ENCODE measurements around the gene MOB4.
A peak's percentile ranks its signal among the peaks of the same experiment; 100 is the strongest.
"Not testable (repeated sequence)": the region's sequence is repeated elsewhere in the genome, so short reads cannot be mapped to it uniquely, and the experiment has no call there.

MOB4 gene

DNA sequence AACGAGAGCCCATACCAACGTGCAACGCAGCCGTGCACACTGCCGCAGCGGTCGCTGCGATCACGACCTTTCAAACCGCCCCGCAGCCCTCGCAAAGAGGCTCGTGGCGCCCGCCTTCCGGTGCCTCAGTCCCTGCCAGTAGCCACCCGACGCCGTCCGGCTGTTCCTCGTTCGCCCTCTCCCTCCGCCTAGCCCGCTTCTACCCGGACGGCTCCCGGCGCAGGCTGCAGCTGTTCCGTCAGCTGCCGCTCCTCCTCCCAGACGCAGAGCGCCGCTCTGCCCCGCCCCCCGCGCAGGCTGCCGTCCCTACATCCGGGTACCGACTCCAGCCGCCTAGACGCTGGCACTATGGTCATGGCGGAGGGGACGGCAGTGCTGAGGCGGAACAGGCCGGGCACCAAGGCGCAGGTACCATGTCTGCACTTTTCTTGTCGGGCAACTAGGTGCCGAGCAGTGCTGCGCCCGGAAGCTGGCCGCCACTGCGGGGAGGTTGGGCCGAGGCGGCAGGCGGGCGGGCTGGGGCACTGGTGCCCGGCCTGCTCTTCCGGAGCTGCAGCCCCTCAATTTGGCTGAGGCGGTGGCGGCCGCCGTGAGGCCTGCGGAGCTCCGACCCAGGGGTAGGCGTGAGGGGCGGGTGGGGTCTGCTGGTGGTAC, at the start of gene MOB4:
Gene MOB4, plus strand, starts transcription at position 328 of the 654 bp plus-strand sequence. Its CDS starts 21 bp downstream, at position 349.
- peaks cover 15% of the 10 kb centered on the region for H3K4me1 ChIP-seq (ENCODE audit: control insufficient read depth, insufficient read depth, low read length)
- no peaks in the 10 kb centered on the region for H3K27me3 ChIP-seq (replicated peaks; ENCODE audit: control insufficient read depth, insufficient read depth, low read length)
- peak; percentile 98 for DNase-seq (ENCODE audit: low read depth)
- no peaks in the 10 kb centered on the region for H3K9me3 ChIP-seq (ENCODE audit: control insufficient read depth, low read length)
- H3K9ac ChIP-seq (ENCODE audit: low read length): peak within 1 kb of the TSS; percentile 97
- H3K36me3 ChIP-seq (ENCODE audit: control insufficient read depth, insufficient read depth, low read length, severe bottlenecking): no peaks in the 10 kb centered on the region
- H3K4me3 ChIP-seq (ENCODE audit: low read length): peak within 1 kb of the TSS; percentile 98

DNA sequence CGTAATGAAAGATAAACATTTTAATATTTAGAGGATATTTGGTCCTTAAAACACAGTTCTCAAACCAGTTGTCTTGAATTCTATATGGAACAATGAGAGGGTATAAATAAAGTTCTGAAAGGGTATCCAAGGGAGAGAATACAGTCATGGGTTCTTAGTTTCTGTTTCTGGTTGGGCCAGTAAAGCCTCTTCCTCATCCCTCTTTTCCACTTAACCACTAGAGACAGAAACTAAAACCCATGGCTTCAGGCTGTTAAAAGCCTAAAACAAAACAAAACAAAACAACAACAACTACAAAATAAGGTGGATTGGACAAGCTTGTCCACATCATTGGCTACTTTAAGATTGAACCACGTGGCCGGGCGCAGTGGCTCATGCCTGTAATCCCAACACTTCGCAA, 43.7 kb upstream of the MOB4 start:
- peaks cover 93% of the 10 kb centered on the region for H3K36me3 ChIP-seq (ENCODE audit: control insufficient read depth, insufficient read depth, low read length, severe bottlenecking)
- no peaks in the 10 kb centered on the region for H3K9me3 ChIP-seq (ENCODE audit: control insufficient read depth, low read length)
- DNase-seq (ENCODE audit: low read depth): no peak
- no peak overlapping the region for H3K4me3 ChIP-seq (ENCODE audit: low read length)
- H3K4me1 ChIP-seq (ENCODE audit: control insufficient read depth, insufficient read depth, low read length): no peaks in the 10 kb centered on the region
- no peaks in the 10 kb centered on the region for H3K27me3 ChIP-seq (replicated peaks; ENCODE audit: control insufficient read depth, insufficient read depth, low read length)
- H3K9ac ChIP-seq (ENCODE audit: low read length): no peak overlapping the region

DNA sequence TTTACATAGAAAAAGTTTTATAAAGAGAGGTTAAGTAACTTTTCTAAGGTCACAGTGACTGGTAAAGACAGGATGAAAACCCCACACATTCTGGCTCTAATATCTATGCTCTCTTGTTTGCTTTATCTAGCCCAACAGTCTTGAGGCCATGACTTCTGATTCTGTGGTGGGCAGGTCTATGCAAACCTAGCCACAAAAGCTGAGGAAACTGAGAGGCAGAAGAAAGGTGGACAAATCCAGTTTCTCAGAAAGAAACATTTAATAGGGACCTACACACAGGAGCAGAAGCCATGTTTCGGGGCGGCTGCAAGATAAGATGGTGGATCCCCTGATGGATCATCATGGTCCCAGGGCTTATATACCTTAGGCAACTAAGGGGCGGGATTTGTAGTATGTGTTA, 38.1 kb upstream of the MOB4 start:
- Histone ChIP-seq H3K27me3 (replicated peaks; ENCODE audit: control insufficient read depth, insufficient read depth, low read length) (no peaks in the 10 kb centered on the region), H3K9me3 (ENCODE audit: control insufficient read depth, low read length) (no peaks in the 10 kb centered on the region), H3K9ac (ENCODE audit: low read length) (no peak overlapping the region), H3K4me3 (ENCODE audit: low read length) (no peak overlapping the region), H3K4me1 (ENCODE audit: control insufficient read depth, insufficient read depth, low read length) (no peaks in the 10 kb centered on the region), H3K36me3 (ENCODE audit: control insufficient read depth, insufficient read depth, low read length, severe bottlenecking) (peaks cover 64% of the 10 kb centered on the region)
- no peak for DNase-seq (ENCODE audit: low read depth)

DNA sequence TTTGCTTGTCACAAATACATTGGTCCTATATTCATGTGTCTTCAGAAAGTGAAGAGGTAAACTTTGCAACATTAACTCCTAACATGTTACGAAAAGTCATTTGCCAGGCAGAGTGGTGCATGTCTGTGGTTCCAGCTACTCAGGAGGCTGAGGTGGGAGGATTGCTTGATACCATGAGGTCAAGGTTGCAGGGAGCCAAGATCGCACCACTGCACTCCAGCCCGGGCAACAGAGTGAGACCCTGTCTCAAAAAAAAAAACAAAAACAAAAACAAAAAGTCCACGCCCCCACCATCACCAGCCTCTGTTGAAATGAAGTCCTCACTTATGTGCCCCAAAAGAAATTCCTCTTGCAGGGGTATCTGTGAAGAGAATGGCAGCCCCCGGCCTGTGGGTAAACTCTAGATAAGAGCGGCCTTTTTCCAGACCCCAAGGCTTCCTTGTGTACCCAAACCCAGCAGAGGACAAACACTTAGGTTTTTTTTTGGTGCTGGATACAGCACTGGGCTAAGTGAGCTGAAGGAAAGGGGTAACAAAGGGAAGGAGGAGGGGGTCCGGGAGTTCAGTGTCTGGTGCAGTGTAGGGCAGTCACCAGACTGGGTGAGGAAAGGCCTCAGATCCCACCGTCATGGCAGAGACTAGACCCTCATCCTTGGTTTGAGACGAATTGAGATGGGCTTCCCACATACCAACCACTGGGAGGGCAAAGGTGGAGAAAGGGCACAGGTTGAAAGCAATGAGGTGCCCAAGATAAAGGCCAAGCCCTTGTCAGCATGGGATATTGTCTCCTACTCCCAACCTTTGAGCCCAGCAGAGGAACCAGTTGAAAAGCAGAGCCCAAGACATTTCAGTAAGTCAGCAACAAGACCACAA, 35.5 kb upstream of the MOB4 start:
- Histone ChIP-seq H3K4me3 (ENCODE audit: low read length) (no peak overlapping the region), H3K4me1 (ENCODE audit: control insufficient read depth, insufficient read depth, low read length) (no peaks in the 10 kb centered on the region), H3K36me3 (ENCODE audit: control insufficient read depth, insufficient read depth, low read length, severe bottlenecking) (peaks cover 41% of the 10 kb centered on the region), H3K9me3 (ENCODE audit: control insufficient read depth, low read length) (peaks cover 7% of the 10 kb centered on the region), H3K9ac (ENCODE audit: low read length) (no peak overlapping the region), H3K27me3 (replicated peaks; ENCODE audit: control insufficient read depth, insufficient read depth, low read length) (no peaks in the 10 kb centered on the region)
- no peak for DNase-seq (ENCODE audit: low read depth)

DNA sequence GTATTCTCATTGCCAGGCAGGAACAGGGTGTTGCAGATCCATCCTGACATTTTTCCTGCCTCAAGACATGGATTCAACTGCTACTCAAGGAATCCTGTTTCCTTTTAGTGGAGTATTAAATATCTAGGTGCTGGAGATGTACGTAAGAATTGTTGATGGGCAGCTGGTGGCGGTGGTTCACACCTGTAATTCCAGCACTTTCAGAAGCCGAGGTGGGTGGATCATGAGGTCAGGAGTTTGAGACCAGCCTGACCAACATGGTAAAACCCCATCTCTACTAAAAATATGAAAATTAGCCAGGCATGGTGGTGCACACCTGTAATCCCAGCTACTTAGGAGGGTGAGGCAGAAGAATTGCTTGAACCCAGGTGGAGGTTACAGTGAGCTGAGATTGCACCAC, 31.6 kb upstream of the MOB4 start:
- peaks cover 47% of the 10 kb centered on the region for H3K36me3 ChIP-seq (ENCODE audit: control insufficient read depth, insufficient read depth, low read length, severe bottlenecking)
- not testable (repeated sequence) for DNase-seq (ENCODE audit: low read depth); H3K4me3 ChIP-seq (ENCODE audit: low read length); H3K4me1 ChIP-seq (ENCODE audit: control insufficient read depth, insufficient read depth, low read length); H3K27me3 ChIP-seq (replicated peaks; ENCODE audit: control insufficient read depth, insufficient read depth, low read length); H3K9ac ChIP-seq (ENCODE audit: low read length); H3K9me3 ChIP-seq (ENCODE audit: control insufficient read depth, low read length)

DNA sequence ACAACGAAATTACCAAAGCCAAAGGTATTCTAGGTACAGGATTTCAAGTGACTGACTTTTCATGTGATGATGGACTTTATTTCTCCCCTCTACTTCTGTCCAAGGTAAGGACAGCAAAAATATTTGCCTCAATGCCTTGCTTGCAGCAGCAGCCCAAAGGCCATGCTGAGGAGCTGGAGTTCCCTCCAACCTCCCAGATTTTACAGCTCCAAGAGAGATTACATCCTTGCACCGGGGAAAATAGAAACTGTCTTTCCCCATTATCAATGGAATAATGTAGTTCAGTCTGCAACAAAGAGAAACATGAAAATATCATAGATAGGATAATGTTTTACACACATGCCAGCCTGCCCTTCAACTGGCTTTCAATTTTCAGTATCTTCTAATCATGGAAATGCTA, 29.7 kb upstream of the MOB4 start:
- Histone ChIP-seq H3K36me3 (ENCODE audit: control insufficient read depth, insufficient read depth, low read length, severe bottlenecking) (peaks cover 62% of the 10 kb centered on the region), H3K9me3 (ENCODE audit: control insufficient read depth, low read length) (peaks cover 7% of the 10 kb centered on the region), H3K27me3 (replicated peaks; ENCODE audit: control insufficient read depth, insufficient read depth, low read length) (no peaks in the 10 kb centered on the region), H3K9ac (ENCODE audit: low read length) (no peak overlapping the region), H3K4me3 (ENCODE audit: low read length) (no peak overlapping the region), H3K4me1 (ENCODE audit: control insufficient read depth, insufficient read depth, low read length) (no peaks in the 10 kb centered on the region)
- no peak for DNase-seq (ENCODE audit: low read depth)

DNA sequence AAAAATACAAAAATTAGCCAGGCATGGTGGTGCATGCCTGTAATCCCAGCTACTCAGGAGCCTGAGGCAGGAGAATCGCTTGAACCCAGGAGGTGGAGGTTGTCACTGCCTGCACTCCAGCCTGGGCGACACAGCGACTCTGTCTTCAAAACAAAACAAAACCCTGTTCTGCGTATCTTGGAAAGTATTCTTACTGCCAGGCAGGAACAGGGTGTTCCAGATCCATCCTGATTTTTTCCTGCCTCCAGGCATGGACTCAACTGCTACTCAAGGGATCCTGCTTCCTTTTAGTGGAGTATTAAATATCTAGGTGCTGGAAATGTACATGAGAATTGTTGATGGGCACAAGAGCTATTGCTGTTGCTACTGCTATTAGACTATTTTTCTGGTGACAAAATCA, 28.5 kb upstream of the MOB4 start:
- peaks cover 69% of the 10 kb centered on the region for H3K36me3 ChIP-seq (ENCODE audit: control insufficient read depth, insufficient read depth, low read length, severe bottlenecking)
- H3K9me3 ChIP-seq (ENCODE audit: control insufficient read depth, low read length): peaks cover 7% of the 10 kb centered on the region
- H3K4me3 ChIP-seq (ENCODE audit: low read length): no peak overlapping the region
- H3K9ac ChIP-seq (ENCODE audit: low read length): no peak overlapping the region
- no peak for DNase-seq (ENCODE audit: low read depth)
- H3K27me3 ChIP-seq (replicated peaks; ENCODE audit: control insufficient read depth, insufficient read depth, low read length): no peaks in the 10 kb centered on the region
- H3K4me1 ChIP-seq (ENCODE audit: control insufficient read depth, insufficient read depth, low read length): no peaks in the 10 kb centered on the region

DNA sequence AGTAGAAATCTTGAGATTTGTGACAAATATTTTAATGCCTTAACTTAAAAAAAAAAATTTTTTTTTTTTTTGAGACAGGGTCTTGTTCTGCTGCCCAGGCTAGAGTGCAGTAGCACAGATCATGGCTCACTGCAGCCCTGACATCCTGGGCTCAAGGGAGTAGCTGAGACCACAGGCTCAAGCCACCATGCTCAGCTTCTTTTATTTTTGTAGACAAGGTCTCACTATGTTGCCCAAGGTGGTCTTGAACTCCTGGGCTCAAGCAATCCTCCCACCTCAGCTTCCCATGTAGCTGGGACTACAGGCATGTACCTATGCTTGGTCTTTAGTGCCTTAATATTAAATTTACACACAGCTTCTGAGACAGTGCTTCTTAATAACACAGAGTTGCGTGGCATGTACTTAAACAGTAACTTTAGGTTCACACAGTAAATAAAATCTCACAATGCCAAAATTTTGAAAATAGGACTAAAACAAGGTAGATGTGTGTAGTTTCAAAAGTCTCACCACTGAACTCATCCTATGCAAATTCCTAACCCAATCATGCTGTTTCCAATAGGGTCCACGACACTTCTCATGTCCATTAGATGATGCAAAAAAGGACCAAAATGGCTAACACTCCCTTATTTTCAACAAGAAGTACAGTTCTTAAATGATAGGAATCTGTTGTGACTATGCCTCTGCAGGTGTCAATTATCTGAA, 20.3 kb upstream of the MOB4 start:
- DNase-seq (ENCODE audit: low read depth): no peak
- no peak overlapping the region for H3K4me3 ChIP-seq (ENCODE audit: low read length)
- peaks cover 75% of the 10 kb centered on the region for H3K36me3 ChIP-seq (ENCODE audit: control insufficient read depth, insufficient read depth, low read length, severe bottlenecking)

DNA sequence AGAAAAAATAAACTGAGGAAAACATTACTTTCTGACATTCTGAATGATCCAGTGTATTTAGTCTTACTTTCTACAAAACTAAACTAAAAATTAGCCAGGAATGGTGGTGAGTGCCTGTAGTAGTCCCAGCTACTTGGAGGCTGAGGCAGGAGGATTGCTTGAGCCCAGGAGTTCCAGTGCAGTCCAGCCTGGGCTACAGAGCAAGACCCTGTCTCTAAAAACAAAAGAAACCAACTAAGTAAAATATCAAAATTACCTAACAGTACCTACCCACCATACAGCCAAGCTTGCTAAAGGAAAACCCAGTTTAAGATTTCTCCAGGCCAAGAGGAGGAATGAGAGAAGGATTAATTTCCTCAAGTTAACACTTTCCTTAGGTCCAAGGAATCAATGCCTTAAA, 19.2 kb upstream of the MOB4 start:
- Histone ChIP-seq H3K4me3 (ENCODE audit: low read length) (no peak overlapping the region), H3K27me3 (replicated peaks; ENCODE audit: control insufficient read depth, insufficient read depth, low read length) (no peaks in the 10 kb centered on the region), H3K9ac (ENCODE audit: low read length) (no peak overlapping the region), H3K36me3 (ENCODE audit: control insufficient read depth, insufficient read depth, low read length, severe bottlenecking) (peaks cover 65% of the 10 kb centered on the region), H3K9me3 (ENCODE audit: control insufficient read depth, low read length) (no peaks in the 10 kb centered on the region), H3K4me1 (ENCODE audit: control insufficient read depth, insufficient read depth, low read length) (peaks cover 31% of the 10 kb centered on the region)
- no peak for DNase-seq (ENCODE audit: low read depth)

More for the DNA sequence above, 20.3 kb upstream of the MOB4 start:
- Histone ChIP-seq H3K27me3 (replicated peaks; ENCODE audit: control insufficient read depth, insufficient read depth, low read length) (no peaks in the 10 kb centered on the region), H3K9me3 (ENCODE audit: control insufficient read depth, low read length) (no peaks in the 10 kb centered on the region), H3K4me1 (ENCODE audit: control insufficient read depth, insufficient read depth, low read length) (peaks cover 26% of the 10 kb centered on the region), H3K9ac (ENCODE audit: low read length) (no peak overlapping the region)

DNA sequence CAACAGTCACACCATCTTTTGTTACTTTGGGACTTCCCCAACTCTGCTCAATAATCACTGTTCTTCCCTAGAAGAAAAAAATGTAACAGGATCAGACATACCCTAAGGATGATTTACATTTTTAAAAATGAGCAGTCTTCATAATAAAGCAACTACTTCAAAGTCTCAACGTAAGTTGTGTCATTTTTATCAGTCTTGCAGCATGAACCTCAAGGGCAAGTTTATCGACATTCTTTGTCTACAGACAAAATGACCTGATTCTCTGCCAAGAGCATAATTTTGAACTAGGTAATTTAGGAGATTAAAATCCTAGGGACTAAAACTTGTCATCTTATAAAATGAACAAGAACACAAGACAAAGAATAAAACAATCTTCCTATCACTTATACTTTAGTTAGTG, 18.5 kb upstream of the MOB4 start:
- H3K27me3 ChIP-seq (replicated peaks; ENCODE audit: control insufficient read depth, insufficient read depth, low read length): no peaks in the 10 kb centered on the region
- peaks cover 64% of the 10 kb centered on the region for H3K36me3 ChIP-seq (ENCODE audit: control insufficient read depth, insufficient read depth, low read length, severe bottlenecking)
- H3K4me3 ChIP-seq (ENCODE audit: low read length): peak overlapping the region; percentile 100
- no peak overlapping the region for H3K9ac ChIP-seq (ENCODE audit: low read length)
- no peak for DNase-seq (ENCODE audit: low read depth)
- H3K9me3 ChIP-seq (ENCODE audit: control insufficient read depth, low read length): no peaks in the 10 kb centered on the region
- peaks cover 37% of the 10 kb centered on the region for H3K4me1 ChIP-seq (ENCODE audit: control insufficient read depth, insufficient read depth, low read length)

DNA sequence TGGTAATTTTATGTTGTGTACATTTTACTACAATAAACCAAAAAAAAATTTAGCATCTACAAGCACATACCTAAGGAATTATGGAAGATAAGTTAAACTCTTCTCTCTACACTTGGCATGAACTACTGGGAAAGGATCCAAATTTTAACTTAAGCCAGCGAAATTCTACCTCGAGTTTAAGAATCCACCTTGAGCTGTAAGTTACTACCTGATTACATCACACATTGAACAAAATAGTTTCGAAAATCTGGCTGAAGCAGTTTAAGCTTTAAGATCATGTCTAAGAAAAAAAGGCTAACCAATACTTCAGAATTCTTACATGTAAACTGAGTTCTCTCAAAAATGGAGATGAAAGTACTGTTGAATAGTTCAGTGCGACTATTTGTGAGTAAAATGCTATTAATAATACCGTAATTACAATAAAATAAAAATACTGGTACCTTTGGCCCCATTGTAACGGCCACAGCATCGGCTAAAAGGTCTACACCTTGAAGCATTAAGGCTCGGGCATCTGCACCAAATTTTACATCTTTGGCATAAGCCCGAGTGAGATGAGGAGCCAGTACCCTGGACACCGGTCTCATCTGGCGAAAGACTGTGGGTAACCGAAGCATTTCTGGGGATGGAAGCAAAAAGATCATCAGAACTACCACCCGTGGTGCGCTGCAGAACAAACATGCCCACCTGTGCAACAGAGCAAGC, 17.5 kb upstream of the MOB4 start:
- H3K27me3 ChIP-seq (replicated peaks; ENCODE audit: control insufficient read depth, insufficient read depth, low read length): no peaks in the 10 kb centered on the region
- peak overlapping the region; percentile 99 for H3K9ac ChIP-seq (ENCODE audit: low read length)
- DNase-seq (ENCODE audit: low read depth): peak; percentile 29
- peaks cover 60% of the 10 kb centered on the region for H3K36me3 ChIP-seq (ENCODE audit: control insufficient read depth, insufficient read depth, low read length, severe bottlenecking)
- no peaks in the 10 kb centered on the region for H3K9me3 ChIP-seq (ENCODE audit: control insufficient read depth, low read length)
- H3K4me3 ChIP-seq (ENCODE audit: low read length): peak overlapping the region; percentile 100
- H3K4me1 ChIP-seq (ENCODE audit: control insufficient read depth, insufficient read depth, low read length): peaks cover 42% of the 10 kb centered on the region

Measured in adipocyte (in vitro differentiated cells).